SK-N-SH (cell line): ENCODE measurements around the gene CAVIN4.

ENCODE experiments used
- CTCF ChIP-seq: fragments of 200-600 bp; sonication (generic); IDR thresholded peaks from 2 replicates; pipeline ENCODE4 v1.6.1; 2017; ENCODE audit warnings: antibody characterized with exemption, mild to moderate bottlenecking, moderate library complexity
- EP300 ChIP-seq, 2 experiments: IDR thresholded peaks; 2 replicates each; pipeline versions ENCODE4 v1.4.0 to v1.6.1; 2012; ENCODE audit warnings: borderline replicate concordance in 1 of 2, low read depth in 1 of 2, low read length in 1 of 2
- EZH2phosphoT487 ChIP-seq: fragments of 200-600 bp; sonication (generic); IDR thresholded peaks from 2 replicates; pipeline ENCODE4 v1.6.1; 2017; ENCODE audit warnings: low read depth, mixed run types, mild to moderate bottlenecking, antibody characterized with exemption, moderate library complexity, borderline replicate concordance
- MAX ChIP-seq: IDR thresholded peaks from 2 replicates; pipeline ENCODE4 v1.4.0; 2012; ENCODE audit warnings: low read depth
- MXI1 ChIP-seq: IDR thresholded peaks from 2 replicates; pipeline ENCODE4 v1.6.1; 2012; ENCODE audit warnings: mild to moderate bottlenecking, low read depth, low read length, improper control_type of control experiment
- POLR2AphosphoS5 ChIP-seq: IDR thresholded peaks from 2 replicates; pipeline ENCODE4 v1.6.1; 2012; ENCODE audit warnings: low read depth, low read length
- RFX5 ChIP-seq: IDR thresholded peaks from 2 replicates; pipeline ENCODE4 v1.6.1; 2012; ENCODE audit warnings: mild to moderate bottlenecking, improper control_type of control experiment, low read length
- USF1 ChIP-seq: IDR thresholded peaks from 2 replicates; pipeline ENCODE4 v1.4.0; 2012; ENCODE audit warnings: low read depth, borderline replicate concordance
- YY1 ChIP-seq: IDR thresholded peaks from 2 replicates; pipeline ENCODE4 v1.4.0; 2012; ENCODE audit warnings: low read depth, mild to moderate bottlenecking
- ZBTB33 ChIP-seq: IDR thresholded peaks from 2 replicates; pipeline ENCODE4 v1.4.0; 2012; ENCODE audit warnings: low read depth, borderline replicate concordance

GRCh38 chr9:100601216-100601615 lies 23.3 kb downstream of the CAVIN4 start:
- TF ChIP-seq CTCF (peak; percentile 62), MAX (no peak), ZBTB33 (no peak), EZH2phosphoT487 (no peak), MXI1 (no peak), POLR2AphosphoS5 (no peak), RFX5 (no peak), EP300 (IDR thresholded peaks at IDR 0.05; ENCODE audit: borderline replicate concordance in 1 of 2, low read depth in 1 of 2, low read length in 1 of 2) (no peak), USF1 (no peak), YY1 (no peak)
